Activated effector memory CD4-positive, alpha-beta T cell treated with Interleukin-2 at 50 U/mL for 16 hours (primary cell): ENCODE results near the gene RGS14.
"Not testable (repeated sequence)": the region's sequence is repeated elsewhere in the genome, so short reads cannot be mapped to it uniquely, and the experiment has no call there.

Experiments
- DNase-seq: peaks from one replicate; pipeline ENCODE4 v3.0.0-alpha.2; 2020

RGS14 gene

GRCh38 chr5:177367323-177367848 lies 9.7 kb downstream of the RGS14 start:
- DNase-seq: no peak

DNA sequence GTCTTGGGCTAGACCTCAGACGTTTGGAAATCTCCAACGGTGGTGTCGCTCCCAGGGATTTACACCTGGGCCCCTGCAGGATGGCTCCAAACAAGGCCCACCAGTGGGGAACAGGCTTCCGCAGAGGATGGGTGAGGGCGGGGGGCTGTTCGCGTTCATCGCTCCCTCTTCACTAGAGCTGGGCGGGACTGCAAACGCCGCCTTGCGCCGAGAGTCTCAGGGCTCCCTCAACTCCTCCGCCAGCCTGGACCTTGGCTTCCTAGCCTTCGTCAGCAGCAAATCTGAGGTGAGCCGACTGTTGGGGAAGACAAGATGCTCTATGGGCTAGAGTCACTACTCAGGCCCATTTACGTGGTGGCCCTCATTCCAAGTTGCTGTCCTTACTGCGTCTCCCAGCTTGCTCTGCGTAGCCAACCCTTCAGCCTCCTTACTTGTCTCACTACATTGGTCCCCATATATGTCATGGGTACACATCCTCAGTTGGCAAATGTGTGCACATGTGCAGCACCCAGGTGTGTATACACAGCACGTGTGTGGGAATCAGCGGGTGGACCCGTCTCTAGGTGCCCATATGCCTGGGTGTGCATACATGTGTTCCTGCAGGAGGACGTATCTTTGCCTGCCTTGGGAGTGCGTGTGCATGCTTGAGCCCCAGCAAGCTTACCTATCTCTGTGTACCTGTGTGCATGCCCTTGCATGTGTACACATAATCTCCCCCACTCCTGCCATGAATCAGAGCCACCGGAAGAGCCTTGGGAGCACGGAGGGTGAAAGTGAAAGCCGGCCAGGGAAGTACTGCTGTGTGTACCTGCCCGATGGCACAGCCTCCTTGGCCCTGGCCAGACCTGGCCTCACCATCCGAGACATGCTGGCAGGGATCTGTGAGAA lies 10.5 kb downstream of the RGS14 start:
- DNase-seq: no peak

- no peak for DNase-seq
These were observed 11.3 kb downstream of the RGS14 start for GRCh38 chr5:177368869-177369644.

GRCh38 chr5:177369645-177370440 lies 12.1 kb downstream of the RGS14 start:
- no peak for DNase-seq

DNA sequence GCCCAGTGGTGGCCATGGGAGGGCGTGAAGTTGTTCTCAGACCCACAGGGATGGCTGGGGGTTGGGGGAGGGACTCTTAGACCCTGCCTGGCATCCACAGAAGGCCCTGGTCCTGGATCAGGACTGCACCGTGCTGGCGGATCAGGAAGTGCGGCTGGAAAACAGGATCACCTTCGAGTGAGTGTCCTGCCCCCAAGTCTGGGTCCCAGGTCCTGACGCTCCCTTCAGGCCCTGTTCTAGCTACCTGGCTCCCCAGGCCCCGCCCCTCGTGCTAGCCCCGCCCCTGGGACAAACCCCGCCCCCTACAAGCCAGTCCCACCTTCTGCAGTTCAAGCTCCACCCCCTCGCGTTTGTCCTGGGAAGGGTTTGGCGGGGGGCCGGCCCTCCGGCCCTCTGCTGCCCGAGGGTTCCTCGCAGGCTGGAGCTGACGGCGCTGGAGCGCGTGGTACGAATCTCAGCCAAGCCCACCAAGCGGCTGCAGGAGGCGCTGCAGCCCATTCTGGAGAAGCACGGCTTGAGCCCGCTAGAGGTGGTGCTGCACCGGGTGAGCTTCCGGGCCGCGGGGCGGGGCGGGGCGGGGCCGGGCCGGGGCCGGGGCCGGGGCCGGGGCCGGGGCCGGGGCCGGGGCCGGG lies 12.9 kb downstream of the RGS14 start:
- DNase-seq: peak; percentile 29

GRCh38 chr5:177371120-177372033 lies 13.7 kb downstream of the RGS14 start:
- no peak for DNase-seq

DNA sequence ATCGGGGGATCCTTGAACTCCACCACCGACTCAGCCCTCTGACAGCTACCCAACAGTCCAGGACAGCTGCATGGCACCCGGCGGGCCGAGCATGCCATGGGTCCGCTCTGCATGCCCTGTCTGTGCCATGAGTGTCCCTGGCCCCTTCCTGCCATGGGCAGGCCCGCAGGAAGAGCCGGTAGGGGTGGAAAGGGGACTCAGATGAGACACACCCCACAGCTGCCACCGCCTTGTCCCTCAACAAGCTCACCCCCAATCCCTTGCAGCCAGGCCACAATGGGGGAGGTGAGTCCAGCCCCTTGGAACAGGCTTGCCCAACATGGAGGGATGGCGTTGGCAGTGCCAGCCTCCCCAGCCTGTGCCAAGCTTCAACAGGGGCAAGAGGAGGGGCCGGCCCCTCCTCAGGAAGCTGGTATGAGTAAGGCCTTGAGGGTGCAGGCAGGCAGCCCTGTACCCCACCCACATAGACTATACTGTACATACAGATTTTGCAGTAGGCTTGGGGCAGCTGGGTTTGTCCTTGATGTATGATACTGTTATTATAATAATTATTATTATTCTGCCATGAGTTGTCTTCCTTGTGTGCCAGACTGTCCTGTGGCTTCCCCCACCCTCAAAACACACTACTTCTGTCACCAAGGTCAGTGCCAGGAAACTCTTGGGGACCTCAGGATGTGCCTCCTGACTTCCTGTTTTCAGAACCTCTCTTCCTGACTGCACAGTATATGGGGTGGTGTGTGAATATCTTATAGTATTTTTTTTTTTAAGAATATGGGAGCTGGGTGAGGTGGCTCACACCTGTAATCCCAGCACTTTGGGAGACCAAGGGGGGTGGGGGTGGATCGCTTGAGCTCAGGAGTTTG lies 14.5 kb downstream of the RGS14 start:
- DNase-seq: peak; percentile 39

- DNase-seq: peak; percentile 21
These were observed 15.2 kb downstream of the RGS14 start for GRCh38 chr5:177372910-177373309.

DNA sequence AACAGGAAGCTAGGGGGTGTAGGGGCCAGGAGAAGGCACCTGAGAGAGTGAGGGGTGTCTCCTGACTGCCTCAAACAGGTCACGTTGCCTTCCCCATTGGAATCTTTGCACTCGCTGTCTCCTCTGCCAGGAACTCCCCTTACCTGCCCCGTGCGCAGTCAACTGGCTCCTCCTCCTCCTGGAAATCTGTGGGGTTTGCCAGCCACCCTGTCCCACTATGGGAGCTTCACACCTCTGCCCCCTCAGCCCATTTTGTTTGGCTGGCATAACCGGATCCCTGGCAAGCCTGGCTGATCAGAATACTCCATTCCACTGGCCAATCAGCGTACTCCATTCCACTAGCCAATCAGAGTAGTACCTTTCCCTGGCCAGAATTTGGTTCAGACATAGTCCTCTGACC lies 16.1 kb downstream of the RGS14 start:
- DNase-seq: no peak

DNA sequence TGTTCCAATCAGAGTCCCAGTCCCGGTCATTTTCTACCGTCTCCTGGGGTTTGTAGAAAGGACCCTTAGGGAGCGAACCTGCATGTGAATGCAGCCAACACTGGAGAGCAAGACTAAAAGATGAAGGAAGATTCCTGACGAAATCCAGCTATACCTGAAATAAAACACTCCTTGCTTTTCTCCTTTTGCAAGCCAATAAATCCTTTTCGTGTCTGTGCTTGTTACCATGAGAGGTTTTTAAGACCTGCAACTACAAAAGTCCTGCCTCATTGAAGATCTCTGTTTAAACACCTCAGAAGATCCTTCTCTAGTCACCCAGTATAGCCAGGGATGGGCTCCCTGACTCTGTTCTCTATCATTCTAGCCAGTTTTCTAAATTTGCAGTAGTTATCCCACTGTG lies 16.5 kb downstream of the RGS14 start:
- DNase-seq: no peak

DNA sequence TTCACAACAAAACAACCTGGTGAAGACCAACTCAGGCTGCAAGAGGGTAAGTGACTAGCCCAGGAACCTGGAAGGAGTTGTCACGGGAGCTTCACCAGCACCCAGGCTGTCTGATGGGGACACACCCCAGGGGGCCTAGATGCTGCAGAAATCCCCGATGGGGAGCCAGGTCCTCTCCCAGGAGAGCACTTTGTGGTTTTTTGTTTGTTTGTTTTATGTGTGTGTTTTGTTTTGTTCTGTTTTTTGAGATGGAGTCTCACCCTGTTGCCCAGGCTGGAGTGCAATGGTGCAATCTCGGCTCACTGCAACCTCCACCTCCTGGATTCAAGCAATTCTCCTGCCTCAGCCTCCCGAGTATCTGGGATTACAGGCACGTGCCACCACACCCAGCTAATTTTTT lies 17.8 kb downstream of the RGS14 start:
- DNase-seq: not testable (repeated sequence)

DNA sequence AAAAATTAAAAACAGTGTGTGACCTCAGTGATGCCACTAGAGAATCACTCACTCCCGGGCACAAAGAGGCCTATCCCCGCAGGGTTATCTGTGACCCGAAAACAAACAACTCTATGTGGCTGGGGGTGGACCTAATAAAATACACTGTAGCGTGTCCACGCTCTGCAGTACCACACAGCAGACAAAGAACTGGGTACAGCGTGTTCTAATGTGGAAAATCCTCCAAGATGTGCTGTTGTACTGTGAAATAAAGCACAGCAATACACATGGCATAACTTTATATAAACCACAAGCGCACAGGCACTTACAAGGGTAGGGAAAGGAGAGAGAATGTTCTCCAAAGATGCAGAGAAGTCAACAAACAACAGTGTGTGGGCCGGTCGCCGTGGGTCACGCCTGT lies 18.4 kb downstream of the RGS14 start:
- DNase-seq: no peak

- no peak for DNase-seq
These were observed 20.4 kb downstream of the RGS14 start for GRCh38 chr5:177377851-177378776.

DNA sequence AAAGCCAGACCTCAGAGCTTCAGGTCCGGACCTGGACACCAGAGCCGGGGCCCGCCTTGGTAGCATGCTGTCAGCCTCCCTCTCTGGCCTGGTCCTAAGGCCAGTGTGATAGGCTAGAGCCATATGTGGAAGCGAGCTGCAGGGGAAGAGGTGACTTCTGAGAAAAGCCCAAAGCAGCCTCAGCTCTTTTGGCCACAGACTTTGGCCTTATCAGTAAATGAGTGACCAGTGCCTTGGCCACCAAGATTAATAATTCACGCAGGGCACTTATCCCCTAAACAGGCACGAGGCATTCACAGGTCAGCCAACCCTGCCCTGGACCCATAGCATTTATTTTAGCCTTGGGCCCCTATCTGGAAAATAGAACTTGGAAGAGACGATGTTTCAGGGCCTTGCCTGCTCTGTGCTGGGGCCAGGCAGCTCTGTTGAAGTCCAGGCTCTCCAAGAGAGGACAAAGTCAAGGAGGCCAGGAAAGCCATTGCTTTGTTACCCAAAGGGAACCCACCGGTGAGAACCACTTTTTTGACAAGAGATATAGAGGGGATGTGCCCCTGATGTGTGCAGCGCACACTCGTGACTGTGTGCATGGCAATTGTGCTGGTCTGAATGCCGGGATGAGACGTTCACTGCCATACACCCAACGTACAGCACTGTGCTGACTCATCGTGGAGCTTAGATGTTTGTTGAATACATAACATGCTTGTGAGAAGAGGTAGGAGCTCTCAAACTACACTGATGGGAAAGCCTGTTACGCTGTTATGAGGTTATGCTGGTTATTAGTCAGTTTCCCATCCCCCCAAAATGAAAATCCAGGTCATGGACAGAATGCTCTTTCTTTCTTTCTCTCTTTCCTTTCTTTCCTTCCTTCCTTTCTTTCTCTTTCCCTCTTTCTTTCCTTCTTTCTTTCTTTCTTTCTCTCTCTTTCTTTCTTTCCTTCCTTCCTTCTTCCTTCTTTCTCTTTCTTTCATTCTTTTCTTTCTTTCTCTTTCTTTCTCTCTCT lies 21.5 kb downstream of the RGS14 start:
- no peak for DNase-seq

DNA sequence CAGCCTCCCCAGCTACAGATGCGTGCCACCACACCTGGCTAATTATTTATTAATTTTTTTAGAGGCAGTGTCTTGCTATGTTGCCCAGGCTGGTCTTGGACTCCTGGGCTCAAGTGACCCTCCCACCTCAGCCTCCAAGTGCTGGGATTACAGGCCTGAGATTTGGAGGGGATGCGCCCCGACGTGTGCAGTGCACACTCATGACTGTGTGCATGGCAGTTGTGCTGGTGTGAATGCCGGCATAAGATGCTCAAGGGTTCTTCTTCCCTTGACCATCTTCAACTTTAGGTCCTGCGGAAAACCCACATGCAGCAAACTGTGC lies 23.0 kb downstream of the RGS14 start:
- DNase-seq: no peak

DNA sequence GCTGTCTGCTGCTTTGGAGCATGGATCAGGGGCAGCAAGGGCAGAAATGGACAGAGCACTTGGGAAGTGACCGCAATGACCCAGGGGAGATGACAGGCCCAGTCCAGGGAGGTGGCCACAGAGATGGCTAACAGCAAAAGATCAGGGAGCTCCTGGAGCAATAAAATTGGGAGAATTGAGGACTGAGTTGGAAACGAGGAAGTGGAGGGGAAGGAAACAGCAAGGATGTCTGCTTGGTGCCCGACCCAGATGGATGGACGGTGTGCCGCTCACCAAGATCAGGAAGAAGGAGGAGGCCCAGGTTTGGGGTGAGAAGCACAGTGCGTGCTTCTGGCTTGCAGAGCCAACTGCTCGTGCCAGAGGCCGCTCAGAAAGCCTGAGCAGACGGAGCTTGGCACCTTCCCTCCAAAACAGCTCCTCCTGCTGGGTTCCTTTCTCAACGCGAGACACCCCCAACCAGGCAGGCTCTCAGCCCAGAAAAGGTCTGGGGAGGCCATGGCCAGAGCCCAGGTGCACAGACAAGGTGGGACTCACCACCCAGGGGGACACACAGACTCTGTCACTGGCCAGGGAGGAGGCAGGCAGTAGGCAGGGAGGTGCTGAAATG lies 24.8 kb downstream of the RGS14 start:
- DNase-seq: no peak

GRCh38 chr5:177383181-177383580 lies 25.5 kb downstream of the RGS14 start:
- DNase-seq: no peak

DNA sequence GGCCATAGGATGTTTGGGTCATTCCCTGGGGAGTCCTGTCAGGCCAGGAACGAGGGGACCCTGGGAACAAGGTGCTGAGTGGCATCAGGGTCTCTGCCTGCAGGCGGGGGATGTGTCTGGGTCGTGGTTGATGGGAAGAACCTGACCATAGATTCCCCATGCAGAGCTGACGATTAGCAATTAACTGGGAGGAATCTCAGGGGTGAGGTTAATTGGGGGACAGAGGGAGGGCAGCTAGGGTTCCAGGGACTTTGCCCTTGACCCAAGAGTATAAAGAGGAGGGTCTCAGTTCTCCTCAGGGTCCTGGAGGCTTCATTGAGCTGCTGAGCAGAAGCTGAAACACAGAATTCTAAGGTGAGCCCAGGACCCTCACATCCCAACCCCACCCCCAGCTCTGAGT lies 26.4 kb downstream of the RGS14 start, which contains the start of gene SLC34A1:
SLC34A1 (plus strand) TSS at position 301 of the 400 bp plus-strand sequence. CDS start 1,308 bp downstream, outside the sequence.
- DNase-seq: no peak
